Stomach (tissue), 4 donors: ENCODE data around the gene GUK1.

Experiments used
- CTCF ChIP-seq, 7 experiments: fragments of 450-650 bp in 4 of 7; fragments of 200-600 bp in 3 of 7; sonication (generic) in 3 of 7; IDR thresholded peaks; one replicate each; pipeline ENCODE4 v1.5.1; 2016 to 2019; ENCODE audit warnings: antibody characterized with exemption in 7 of 7, control low read depth in 2 of 7, mild to moderate bottlenecking in 1 of 7
- POLR2A ChIP-seq, 4 donors: fragments of 450-650 bp; IDR thresholded peaks; one replicate each; pipeline ENCODE4 v1.6.1; 2016; ENCODE audit warnings: antibody characterized with exemption in 4 of 4, control low read depth in 2 of 4, mild to moderate bottlenecking in 1 of 4, moderate library complexity in 1 of 4
- POLR2AphosphoS5 ChIP-seq, 3 donors: sonication (generic); formaldehyde crosslinking; IDR thresholded peaks; one replicate each; pipeline ENCODE4 v1.6.1; 2016; ENCODE audit warnings: antibody characterized with exemption in 3 of 3

GRCh38 chr1:228140724-228141225 is 696 bp downstream of the GUK1 start:
- TF ChIP-seq CTCF (IDR thresholded peaks at IDR 0.05) (no peak), POLR2A (IDR thresholded peaks at IDR 0.05) (no peak), POLR2AphosphoS5 (IDR thresholded peaks at IDR 0.05) (no peak)
